Activated CD8-positive, alpha-beta T cell treated with anti-CD3 and anti-CD28 coated beads, Interleukin-2, amount 10 ng/mL, durations not matched to agents 7 days and 5 days (primary cell): ENCODE measurements around the gene INTS7. TPM values are rescaled to one million over a fixed set of nuclear protein-coding genes. Genes with fewer than 3 reads are reported as not detected.
"Not testable (repeated sequence)": the region's sequence is repeated elsewhere in the genome, so short reads cannot be mapped to it uniquely, and the experiment has no call there.

Experiments
- ATAC-seq: fragments of 150-1000 bp; cut with Tn5 transposase; one replicate; pipeline ENCODE4 v1.10.0; 2021; ENCODE audit warnings: moderate library complexity
- CTCF ChIA-PET: fragments of 350-600 bp; sonication (Branson Sonifier 250); formaldehyde crosslinking; loops from one replicate; lab custom pipeline; 2021; ENCODE audit warnings: antibody characterized with exemption; lab: Charles Lee
- POLR2A ChIA-PET: fragments of 350-600 bp; sonication (Branson Sonifier 250); formaldehyde crosslinking; loops from one replicate; lab custom pipeline; 2021; ENCODE audit warnings: antibody characterized with exemption; lab: Charles Lee
- DNase-seq: peaks from one replicate; pipeline ENCODE4 v3.0.0-alpha.2; 2020
- H3K27ac Mint-ChIP-seq: one replicate; pipeline ENCODE4 v1.8.0; 2021; ENCODE audit warnings: mild to moderate bottlenecking, mixed read lengths
- H3K27me3 Mint-ChIP-seq: one replicate; pipeline ENCODE4 v1.8.0; 2021; ENCODE audit warnings: low read depth, mixed read lengths
- H3K36me3 Mint-ChIP-seq: one replicate; pipeline ENCODE4 v1.8.0; 2021; ENCODE audit warnings: low read depth, mixed read lengths
- H3K4me1 Mint-ChIP-seq: one replicate; pipeline ENCODE4 v1.8.0; 2021; ENCODE audit warnings: low read depth, mixed read lengths
- H3K4me3 Mint-ChIP-seq: one replicate; pipeline ENCODE4 v1.8.0; 2021; ENCODE audit warnings: mild to moderate bottlenecking, mixed read lengths
- H3K9me3 Mint-ChIP-seq: one replicate; pipeline ENCODE4 v1.8.0; 2022; ENCODE audit warnings: mixed read lengths; ENCODE audit not compliant: insufficient read depth
- total RNA-seq, 2 experiments: library from RNA; stranded (reverse); gene quantifications; one replicate each; pipeline ENCODE4 v1.2.3, GENCODE V29; 2021

Gene INTS7
- total RNA-seq, 2 experiments from 2014 or later = 31.8 to 32.1 TPM

- Mint-ChIP-seq H3K9me3 (no peaks in the 10 kb centered on the region), H3K36me3 (peaks cover 29% of the 10 kb centered on the region), H3K4me3 (no peak overlapping the region), H3K4me1 (no peaks in the 10 kb centered on the region), H3K27ac (no peak overlapping the region), H3K27me3 (no peaks in the 10 kb centered on the region)
- POLR2A ChIA-PET = no interaction called here
- ATAC-seq (no peak), DNase-seq (no peak)
- CTCF ChIA-PET = interaction anchor here (0.8 to 2.5 kb wide), 7 partner anchors 24 to 446 kb away, joined by 3 to 17 read pairs (median 4); partner anchors contain the start of genes DTL and INTS7
Measured at GRCh38 chr1:212010004-212010403, 25.4 kb downstream of the INTS7 start.

- no peak overlapping the region for H3K27ac Mint-ChIP-seq
- H3K4me1 Mint-ChIP-seq = no peaks in the 10 kb centered on the region
- ATAC-seq (no peak), DNase-seq (no peak)
- CTCF ChIA-PET = interaction anchor here (0.8 to 2.5 kb wide), 8 partner anchors 24 to 446 kb away, joined by 3 to 17 read pairs (median 4); partner anchors contain the start of genes DTL and INTS7
- POLR2A ChIA-PET = no interaction called here
- peaks cover 30% of the 10 kb centered on the region for H3K36me3 Mint-ChIP-seq
- no peak overlapping the region for H3K4me3 Mint-ChIP-seq
- H3K9me3 Mint-ChIP-seq = no peaks in the 10 kb centered on the region
- H3K27me3 Mint-ChIP-seq = no peaks in the 10 kb centered on the region
Measured at GRCh38 chr1:212009561-212009960, 25.8 kb downstream of the INTS7 start.

- H3K27ac Mint-ChIP-seq = no peak overlapping the region
- ATAC-seq (no peak), DNase-seq (no peak)
- H3K27me3 Mint-ChIP-seq = no peaks in the 10 kb centered on the region
- CTCF ChIA-PET = interaction anchor here (0.7 kb wide), 1 partner anchor 310 kb away, joined by 4 read pairs; no protein-coding TSS in a partner anchor
- H3K4me3 Mint-ChIP-seq = no peak overlapping the region
- H3K9me3 Mint-ChIP-seq = no peaks in the 10 kb centered on the region
- POLR2A ChIA-PET = no interaction called here
- peaks cover 31% of the 10 kb centered on the region for H3K36me3 Mint-ChIP-seq
- no peaks in the 10 kb centered on the region for H3K4me1 Mint-ChIP-seq
Measured at GRCh38 chr1:212007886-212008285, 27.5 kb downstream of the INTS7 start.

- Mint-ChIP-seq H3K36me3 (peaks cover 38% of the 10 kb centered on the region), H3K4me1 (no peaks in the 10 kb centered on the region), H3K9me3 (no peaks in the 10 kb centered on the region), H3K27ac (no peak overlapping the region), H3K27me3 (no peaks in the 10 kb centered on the region), H3K4me3 (no peak overlapping the region)
- CTCF ChIA-PET = interaction anchor here (0.7 kb wide), 1 partner anchor 309 kb away, joined by 4 read pairs; no protein-coding TSS in a partner anchor
- no peak for DNase-seq
- POLR2A ChIA-PET = no interaction called here
- no peak for ATAC-seq
Measured at GRCh38 chr1:212007178-212007577, 28.2 kb downstream of the INTS7 start.

- Mint-ChIP-seq H3K36me3 (peaks cover 48% of the 10 kb centered on the region), H3K4me1 (no peaks in the 10 kb centered on the region), H3K4me3 (no peak overlapping the region), H3K9me3 (no peaks in the 10 kb centered on the region), H3K27ac (no peak overlapping the region), H3K27me3 (no peaks in the 10 kb centered on the region)
- CTCF ChIA-PET = interaction anchor here (1.0 to 1.6 kb wide), 4 partner anchors 8 to 324 kb away, joined by 3 to 7 read pairs (median 3); partner anchors contain the start of genes DTL and INTS7
- DNase-seq = no peak
- POLR2A ChIA-PET = no interaction called here
- no peak for ATAC-seq
Measured at GRCh38 chr1:212004895-212005608, 30.3 kb downstream of the INTS7 start.

- peaks cover 53% of the 10 kb centered on the region for H3K36me3 Mint-ChIP-seq
- no peak overlapping the region for H3K4me3 Mint-ChIP-seq
- DNase-seq (no peak), ATAC-seq (no peak)
- no peaks in the 10 kb centered on the region for H3K4me1 Mint-ChIP-seq
- no peak overlapping the region for H3K27ac Mint-ChIP-seq
- H3K27me3 Mint-ChIP-seq = no peaks in the 10 kb centered on the region
- ChIA-PET POLR2A (interaction anchor here (0.6 kb wide), 1 partner anchor 178 kb away, joined by 4 read pairs; no protein-coding TSS in a partner anchor), CTCF (interaction anchor here (0.9 kb wide), 1 partner anchor 322 kb away, joined by 4 read pairs; no protein-coding TSS in a partner anchor)
- H3K9me3 Mint-ChIP-seq = no peaks in the 10 kb centered on the region
Measured at GRCh38 chr1:212002536-212002935, 32.8 kb downstream of the INTS7 start.

- H3K27me3 Mint-ChIP-seq, DNase-seq, CTCF ChIA-PET, H3K4me1 Mint-ChIP-seq, H3K9me3 Mint-ChIP-seq, H3K27ac Mint-ChIP-seq, POLR2A ChIA-PET, ATAC-seq, H3K4me3 Mint-ChIP-seq: not testable (repeated sequence)
- H3K36me3 Mint-ChIP-seq = peaks cover 46% of the 10 kb centered on the region
Measured at GRCh38 chr1:211997426-211997825, 37.9 kb downstream of the INTS7 start.

- Mint-ChIP-seq H3K4me1 (no peaks in the 10 kb centered on the region), H3K4me3 (no peak overlapping the region), H3K27ac (no peak overlapping the region), H3K9me3 (no peaks in the 10 kb centered on the region), H3K36me3 (peaks cover 35% of the 10 kb centered on the region), H3K27me3 (no peaks in the 10 kb centered on the region)
- DNase-seq (no peak), ATAC-seq (no peak)
- ChIA-PET CTCF (interaction anchor here (1.0 kb wide), 1 partner anchor 294 kb away, joined by 3 read pairs; no protein-coding TSS in a partner anchor), POLR2A (no interaction called here)
Measured at GRCh38 chr1:211991695-211992094, 43.7 kb downstream of the INTS7 start.

GRCh38 chr1:211986628-211987254, 48.6 kb downstream of the INTS7 start:
- ATAC-seq = no peak
- ChIA-PET CTCF (interaction anchor here (0.8 to 1.2 kb wide), 3 partner anchors 49 to 470 kb away, joined by 3 to 4 read pairs (median 4); partner anchors contain the start of genes DTL and INTS7), POLR2A (no interaction called here)
- H3K27me3 Mint-ChIP-seq = no peaks in the 10 kb centered on the region
- peaks cover 51% of the 10 kb centered on the region for H3K36me3 Mint-ChIP-seq
- DNase-seq = no peak
- H3K9me3 Mint-ChIP-seq = no peaks in the 10 kb centered on the region
- H3K4me1 Mint-ChIP-seq = no peaks in the 10 kb centered on the region
- no peak overlapping the region for H3K4me3 Mint-ChIP-seq
- no peak overlapping the region for H3K27ac Mint-ChIP-seq

- no peaks in the 10 kb centered on the region for H3K9me3 Mint-ChIP-seq
- no peak overlapping the region for H3K4me3 Mint-ChIP-seq
- DNase-seq (no peak), ATAC-seq (no peak)
- POLR2A ChIA-PET = interaction anchor here (0.6 to 0.9 kb wide), 2 partner anchors 33 to 63 kb away, joined by 3 read pairs; no protein-coding TSS in a partner anchor
- H3K27me3 Mint-ChIP-seq = no peaks in the 10 kb centered on the region
- CTCF ChIA-PET = interaction anchor here (0.7 to 1.2 kb wide), 3 partner anchors 24 to 471 kb away, joined by 3 to 4 read pairs (median 3); partner anchors contain the start of genes DTL and INTS7
- H3K36me3 Mint-ChIP-seq = peaks cover 50% of the 10 kb centered on the region
- no peaks in the 10 kb centered on the region for H3K4me1 Mint-ChIP-seq
- H3K27ac Mint-ChIP-seq = no peak overlapping the region
Measured at GRCh38 chr1:211985556-211986264, 49.6 kb downstream of the INTS7 start.

GRCh38 chr1:211978596-211978995, 56.8 kb downstream of the INTS7 start:
- POLR2A ChIA-PET = no interaction called here
- CTCF ChIA-PET = interaction anchor here (0.8 to 1.8 kb wide), 5 partner anchors 33 to 477 kb away, joined by 4 to 9 read pairs (median 5); partner anchors contain the start of genes DTL and INTS7

More at GRCh38 chr1:211978596-211978995, 56.8 kb downstream of the INTS7 start:
- Mint-ChIP-seq H3K4me1 (peaks cover 3% of the 10 kb centered on the region), H3K27ac (no peak overlapping the region), H3K27me3 (no peaks in the 10 kb centered on the region), H3K4me3 (no peak overlapping the region), H3K36me3 (peaks cover 58% of the 10 kb centered on the region), H3K9me3 (no peaks in the 10 kb centered on the region)
- ATAC-seq (no peak), DNase-seq (no peak)
